MM.1S (cell line): ENCODE measurements around the gene BPIFA3.

Source experiments
- CTCF ChIP-seq: fragments of 300-600 bp; sonication (generic); IDR thresholded peaks from 2 replicates; pipeline ENCODE4 v1.5.1; 2016; ENCODE audit warnings: antibody characterized with exemption, low read length, mixed read lengths
- EZH2 ChIP-seq: fragments of 300-600 bp; sonication (generic); optimal IDR thresholded peaks from 2 replicates; pipeline ENCODE3; 2017; ENCODE audit warnings: low read depth, mild to moderate bottlenecking, antibody characterized with exemption, low read length, mixed read lengths
- EZH2phosphoT487 ChIP-seq: fragments of 300-600 bp; sonication (generic); IDR thresholded peaks from 2 replicates; pipeline ENCODE4 v1.6.1; 2018; ENCODE audit warnings: antibody characterized with exemption, low read length

DNA sequence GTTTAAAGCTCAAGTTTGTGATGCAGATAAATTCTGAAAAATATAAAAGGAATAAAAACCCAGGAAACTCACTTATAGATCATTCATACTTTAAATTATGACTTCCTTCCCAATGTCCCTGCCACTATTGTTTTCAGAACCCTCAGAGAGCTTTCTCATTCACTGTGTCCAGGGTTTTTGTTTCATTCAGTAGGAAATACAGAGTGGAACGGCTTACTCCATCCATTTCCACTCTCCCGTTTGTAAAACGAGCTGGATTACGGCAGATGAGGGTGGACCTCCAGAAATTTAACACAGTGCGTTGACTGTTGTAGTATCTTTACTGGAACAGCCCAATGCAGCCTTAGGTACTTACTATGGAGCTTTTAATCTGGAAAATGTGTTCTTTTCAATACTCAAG, 42.2 kb downstream of the BPIFA3 start:
- TF ChIP-seq EZH2 (no peak), CTCF (no peak), EZH2phosphoT487 (no peak)
